A673 (cell line): ENCODE data around the gene DMRT2.

ENCODE experiments used
- CTCF ChIP-seq: fragments of 300-800, 200-600 bp; sonication (generic); conservative IDR thresholded peaks from 2 replicates; pipeline ENCODE4 v1.5.1; 2017; ENCODE audit warnings: low read depth, mild to moderate bottlenecking, antibody characterized with exemption, low read length, moderate library complexity, mixed read lengths
- EZH2 ChIP-seq: fragments of 200-600 bp; sonication (generic); IDR thresholded peaks from 2 replicates; pipeline ENCODE4 v1.6.1; 2017; ENCODE audit warnings: borderline replicate concordance, low read depth, mild to moderate bottlenecking, mixed read lengths, antibody characterized with exemption, low read length; ENCODE audit not compliant: poor library complexity, severe bottlenecking

- no peak for TF ChIP-seq EZH2
- TF ChIP-seq CTCF: no peak
These were observed 21.5 kb upstream of the DMRT2 start for GRCh38 chr9:1028501-1029190.
